SU-DHL-6 (cell line): Measurements from ENCODE around the gene TMEM184A.

Experiments used
- CTCF ChIP-seq: fragments of 200-600 bp; sonication (generic); IDR thresholded peaks from one replicate; pipeline ENCODE4 v1.5.1; 2017; ENCODE audit warnings: antibody characterized with exemption, mild to moderate bottlenecking, low read length, moderate library complexity; ENCODE audit not compliant: insufficient read depth, poor library complexity, severe bottlenecking
- EZH2phosphoT487 ChIP-seq: fragments of 200-600 bp; sonication (generic), shearing (Covaris generic); conservative IDR thresholded peaks from 2 replicates; pipeline ENCODE4 v1.6.1; 2018; ENCODE audit warnings: mild to moderate bottlenecking, antibody characterized with exemption, low read length, moderate library complexity, mixed read lengths

DNA sequence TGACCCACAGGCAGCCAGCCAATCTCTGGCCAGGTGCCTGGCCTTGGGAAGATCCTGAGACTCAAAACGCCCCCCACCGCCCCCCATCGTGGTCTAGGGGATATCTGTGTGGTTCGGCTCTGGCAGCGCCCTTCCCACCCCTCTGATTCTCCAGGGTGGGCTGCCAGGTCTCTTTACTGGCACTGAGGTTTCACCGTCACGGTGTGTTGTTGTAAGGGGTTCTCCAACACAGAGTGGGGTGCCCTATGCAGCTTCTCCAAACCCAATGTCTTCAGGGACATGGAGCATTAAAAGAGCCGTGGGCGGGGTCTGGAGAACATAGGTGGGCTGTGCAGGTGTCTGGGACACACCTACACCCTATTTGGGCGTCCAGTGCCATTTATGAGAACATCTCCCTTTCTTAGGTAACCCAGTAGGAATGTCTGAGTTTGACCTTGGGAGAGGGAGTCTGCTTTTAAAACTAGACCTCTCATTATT, 24.0 kb downstream of the TMEM184A start:
- TF ChIP-seq CTCF (no peak), EZH2phosphoT487 (no peak)
